ENCODE measurements around the gene TBX2. TPM values are rescaled to one million over a fixed set of nuclear protein-coding genes. Genes with fewer than 3 reads are reported as not detected.

The TBX2 gene
- total RNA-seq, 1 donor from 2014 or later = not detected

- no peak overlapping the region for H3K4me3 Mint-ChIP-seq
- peaks cover 5% of the 10 kb centered on the region for H3K27me3 Mint-ChIP-seq (ENCODE audit: insufficient read depth, low read depth)
- Histone ChIP-seq H3K9me3 (ENCODE audit: low read depth) (no peaks in the 10 kb centered on the region), H2AFZ (replicated peaks) (no peak overlapping the region), H3K9ac (no peak overlapping the region), H3K27ac (no peak overlapping the region), H3F3A (ENCODE audit: low read depth) (no peaks in the 10 kb centered on the region), H3K4me2 (no peak overlapping the region), H3K4me1 (no peaks in the 10 kb centered on the region), H4K20me1 (ENCODE audit: low read depth) (no peaks in the 10 kb centered on the region), H3K4me3 (no peak overlapping the region), H3K79me2 (ENCODE audit: low read depth) (no peaks in the 10 kb centered on the region), H3K27me3 (peaks cover 19% of the 10 kb centered on the region), H3K36me3 (no peaks in the 10 kb centered on the region)
- H3K4me1 Mint-ChIP-seq = no peaks in the 10 kb centered on the region
- no peaks in the 10 kb centered on the region for H3K36me3 Mint-ChIP-seq
- TF ChIP-seq, protein P1, sequence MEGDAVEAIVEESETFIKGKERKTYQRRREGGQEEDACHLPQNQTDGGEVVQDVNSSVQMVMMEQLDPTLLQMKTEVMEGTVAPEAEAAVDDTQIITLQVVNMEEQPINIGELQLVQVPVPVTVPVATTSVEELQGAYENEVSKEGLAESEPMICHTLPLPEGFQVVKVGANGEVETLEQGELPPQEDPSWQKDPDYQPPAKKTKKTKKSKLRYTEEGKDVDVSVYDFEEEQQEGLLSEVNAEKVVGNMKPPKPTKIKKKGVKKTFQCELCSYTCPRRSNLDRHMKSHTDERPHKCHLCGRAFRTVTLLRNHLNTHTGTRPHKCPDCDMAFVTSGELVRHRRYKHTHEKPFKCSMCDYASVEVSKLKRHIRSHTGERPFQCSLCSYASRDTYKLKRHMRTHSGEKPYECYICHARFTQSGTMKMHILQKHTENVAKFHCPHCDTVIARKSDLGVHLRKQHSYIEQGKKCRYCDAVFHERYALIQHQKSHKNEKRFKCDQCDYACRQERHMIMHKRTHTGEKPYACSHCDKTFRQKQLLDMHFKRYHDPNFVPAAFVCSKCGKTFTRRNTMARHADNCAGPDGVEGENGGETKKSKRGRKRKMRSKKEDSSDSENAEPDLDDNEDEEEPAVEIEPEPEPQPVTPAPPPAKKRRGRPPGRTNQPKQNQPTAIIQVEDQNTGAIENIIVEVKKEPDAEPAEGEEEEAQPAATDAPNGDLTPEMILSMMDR (IDR thresholded peaks at IDR 0.05) = no peak
- no peak for TF ChIP-seq EZH2phosphoT487 (IDR thresholded peaks at IDR 0.05)
- no peak for TF ChIP-seq EZH2 (IDR thresholded peaks at IDR 0.05)
- H3K9me3 Mint-ChIP-seq = peaks cover 12% of the 10 kb centered on the region
- no peak for DNase-seq (ENCODE audit: low spot score)
- H3K27ac Mint-ChIP-seq = no peak overlapping the region
Measured at GRCh38 chr17:61431594-61432311, 32.1 kb downstream of the TBX2 start.

DNA sequence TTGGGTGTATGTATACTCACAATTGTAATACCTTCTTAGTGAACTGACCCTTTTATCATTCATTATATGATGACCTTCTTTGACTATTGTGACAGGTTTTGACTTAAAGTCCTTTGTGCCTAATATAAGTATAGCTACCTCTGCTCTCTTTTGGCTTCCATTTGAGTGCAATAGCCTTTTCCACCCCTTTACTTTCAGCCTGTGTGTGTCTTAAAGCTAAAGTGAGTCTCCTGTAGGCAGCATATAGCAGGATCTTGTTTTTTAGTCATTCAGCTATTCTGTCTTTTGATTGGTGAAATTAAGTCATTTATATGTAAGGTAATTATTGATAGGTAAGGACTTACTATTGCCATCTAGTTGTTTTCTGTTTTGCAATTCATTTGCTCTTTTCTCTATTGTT, 36.6 kb downstream of the TBX2 start:
- no peak overlapping the region for H3K4me3 Mint-ChIP-seq
- Histone ChIP-seq H3K4me3 (no peak overlapping the region), H2AFZ (replicated peaks) (no peak overlapping the region), H3K4me1 (no peaks in the 10 kb centered on the region), H3K36me3 (no peaks in the 10 kb centered on the region), H3K27ac (no peak overlapping the region), H3K27me3 (peaks cover 11% of the 10 kb centered on the region), H3K9me3 (ENCODE audit: low read depth) (no peaks in the 10 kb centered on the region), H3F3A (ENCODE audit: low read depth) (no peaks in the 10 kb centered on the region), H3K9ac (no peak overlapping the region), H3K79me2 (ENCODE audit: low read depth) (no peaks in the 10 kb centered on the region), H4K20me1 (ENCODE audit: low read depth) (no peaks in the 10 kb centered on the region), H3K4me2 (no peak overlapping the region)
- no peak overlapping the region for H3K27ac Mint-ChIP-seq
- H3K36me3 Mint-ChIP-seq = no peaks in the 10 kb centered on the region
- H3K4me1 Mint-ChIP-seq = no peaks in the 10 kb centered on the region
- TF ChIP-seq EZH2 (IDR thresholded peaks at IDR 0.05) (no peak), EZH2phosphoT487 (IDR thresholded peaks at IDR 0.05) (no peak)
- TF ChIP-seq, protein P1 (IDR thresholded peaks at IDR 0.05) = no peak
- H3K27me3 Mint-ChIP-seq (ENCODE audit: insufficient read depth, low read depth) = peaks cover 2% of the 10 kb centered on the region
- peaks cover 21% of the 10 kb centered on the region for H3K9me3 Mint-ChIP-seq
- no peak for DNase-seq (ENCODE audit: low spot score)

GRCh38 chr17:61436995-61437704, 37.5 kb downstream of the TBX2 start:
- Histone ChIP-seq H3K9ac (no peak overlapping the region), H2AFZ (replicated peaks) (no peak overlapping the region), H3K9me3 (ENCODE audit: low read depth) (no peaks in the 10 kb centered on the region), H3K36me3 (no peaks in the 10 kb centered on the region), H3K27me3 (peaks cover 11% of the 10 kb centered on the region), H3K4me2 (no peak overlapping the region), H3K27ac (no peak overlapping the region), H3K4me3 (no peak overlapping the region), H4K20me1 (ENCODE audit: low read depth) (no peaks in the 10 kb centered on the region), H3F3A (ENCODE audit: low read depth) (no peaks in the 10 kb centered on the region), H3K79me2 (ENCODE audit: low read depth) (no peaks in the 10 kb centered on the region), H3K4me1 (peaks cover under 1% of the 10 kb centered on the region)
- no peak overlapping the region for H3K27ac Mint-ChIP-seq
- peaks cover 2% of the 10 kb centered on the region for H3K27me3 Mint-ChIP-seq (ENCODE audit: insufficient read depth, low read depth)
- no peaks in the 10 kb centered on the region for H3K36me3 Mint-ChIP-seq
- H3K9me3 Mint-ChIP-seq = peaks cover 21% of the 10 kb centered on the region
- no peak overlapping the region for H3K4me3 Mint-ChIP-seq
- H3K4me1 Mint-ChIP-seq = no peaks in the 10 kb centered on the region
- TF ChIP-seq, protein P1 (IDR thresholded peaks at IDR 0.05) = no peak
- TF ChIP-seq EZH2phosphoT487 (IDR thresholded peaks at IDR 0.05) (no peak), EZH2 (IDR thresholded peaks at IDR 0.05) (no peak)
- DNase-seq (ENCODE audit: low spot score) = no peak
